ENCODE results near the gene PRKCB.
A peak's percentile ranks its signal among the peaks of the same experiment; 100 is the strongest.
"Not testable (repeated sequence)": the region's sequence is repeated elsewhere in the genome, so short reads cannot be mapped to it uniquely, and the experiment has no call there.

Gene PRKCB

DNA sequence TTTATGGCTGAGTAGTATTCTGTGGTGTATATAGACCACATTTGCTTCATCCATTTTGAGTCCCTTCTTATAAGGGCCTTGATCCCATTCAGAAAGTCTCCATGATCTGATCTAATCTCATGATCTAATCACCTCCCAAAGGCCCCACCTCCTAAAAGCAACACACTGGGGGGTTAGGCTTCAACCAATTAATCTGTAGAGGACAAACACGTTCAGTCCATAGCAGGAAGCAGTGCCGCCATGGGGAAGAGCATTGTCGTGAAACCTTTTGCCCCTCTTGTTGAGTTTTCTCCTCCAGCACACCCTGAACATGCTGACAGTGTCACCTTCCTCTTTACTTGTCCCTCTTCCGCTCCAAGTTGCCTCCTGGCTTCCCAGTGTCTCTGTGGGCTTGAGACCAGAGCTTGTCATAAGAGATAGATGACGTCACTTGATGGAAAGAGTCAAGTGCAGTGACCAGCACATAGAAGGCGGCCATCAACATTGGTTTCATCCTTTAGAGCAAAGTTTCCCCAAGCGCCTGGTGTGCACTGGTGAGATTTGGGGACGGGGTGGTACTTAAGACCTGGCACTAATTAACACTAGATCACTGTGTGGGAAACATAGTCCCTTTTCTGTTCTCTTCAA is 74.1 kb downstream of the PRKCB start:
- TF ChIP-seq POLR2A (IDR thresholded peaks at IDR 0.05; ENCODE audit: low read depth, low read length) (no peak), POLR2AphosphoS5 (IDR thresholded peaks at IDR 0.05; ENCODE audit: low read depth, low read length) (no peak), TAF1 (IDR thresholded peaks at IDR 0.05; ENCODE audit: borderline replicate concordance, low read depth, low read length) (no peak)
- FAIRE-seq = no peak
- DNase-seq (ENCODE audit: insufficient read length) = no peak

DNA sequence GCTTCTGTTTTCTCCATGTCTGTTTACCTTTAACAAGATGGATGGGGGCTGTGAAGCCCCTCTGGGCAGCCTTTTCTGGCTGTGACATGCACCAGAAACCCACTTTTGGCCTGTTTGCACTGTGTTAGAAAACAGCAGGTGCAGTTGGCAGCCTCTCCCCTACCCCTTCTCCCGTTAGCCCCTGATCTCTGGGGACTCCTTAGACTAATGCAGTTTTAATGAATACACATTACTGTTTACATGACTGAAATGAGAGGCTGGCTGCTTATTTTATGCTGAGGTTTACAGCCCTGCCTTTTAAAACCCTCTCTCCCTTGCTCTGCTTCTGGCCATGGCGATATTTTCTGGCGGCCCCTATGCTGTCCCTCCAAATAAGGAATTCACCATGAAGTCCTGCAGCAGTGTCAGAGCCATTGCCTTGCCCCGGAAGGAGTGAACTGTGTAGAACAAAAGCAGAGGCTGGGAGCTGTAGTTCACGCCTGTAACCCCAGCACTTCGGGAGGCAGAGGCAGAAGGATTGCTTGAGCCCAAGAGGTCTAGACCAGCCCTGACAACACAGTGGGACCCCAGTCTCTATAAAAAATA is 79.3 kb downstream of the PRKCB start:
- DNase-seq (ENCODE audit: insufficient read length) (no peak), FAIRE-seq (no peak)
- TF ChIP-seq TAF1 (IDR thresholded peaks at IDR 0.05; ENCODE audit: borderline replicate concordance, low read depth, low read length) (no peak), POLR2AphosphoS5 (IDR thresholded peaks at IDR 0.05; ENCODE audit: low read depth, low read length) (no peak), POLR2A (IDR thresholded peaks at IDR 0.05; ENCODE audit: low read depth, low read length) (no peak)

DNA sequence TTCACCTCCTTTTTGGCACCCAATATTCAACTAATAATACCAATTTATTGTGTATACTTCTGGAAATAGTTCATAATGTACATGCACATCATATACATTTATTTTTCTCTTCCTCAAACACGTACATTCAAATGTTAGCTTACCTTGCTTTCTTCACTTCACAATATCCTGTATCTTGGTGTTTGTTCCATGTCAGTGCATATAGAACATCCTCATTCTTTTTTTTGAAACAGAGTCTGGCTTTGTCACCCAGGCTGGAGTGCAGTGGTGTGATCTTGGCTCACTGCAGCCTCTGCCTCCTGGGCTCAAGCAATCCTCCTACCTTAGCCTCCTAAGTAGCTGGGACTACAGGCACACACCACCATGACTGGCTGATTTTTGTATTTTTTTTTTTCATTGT is 80.8 kb downstream of the PRKCB start:
- FAIRE-seq; DNase-seq (ENCODE audit: insufficient read length): not testable (repeated sequence)

DNA sequence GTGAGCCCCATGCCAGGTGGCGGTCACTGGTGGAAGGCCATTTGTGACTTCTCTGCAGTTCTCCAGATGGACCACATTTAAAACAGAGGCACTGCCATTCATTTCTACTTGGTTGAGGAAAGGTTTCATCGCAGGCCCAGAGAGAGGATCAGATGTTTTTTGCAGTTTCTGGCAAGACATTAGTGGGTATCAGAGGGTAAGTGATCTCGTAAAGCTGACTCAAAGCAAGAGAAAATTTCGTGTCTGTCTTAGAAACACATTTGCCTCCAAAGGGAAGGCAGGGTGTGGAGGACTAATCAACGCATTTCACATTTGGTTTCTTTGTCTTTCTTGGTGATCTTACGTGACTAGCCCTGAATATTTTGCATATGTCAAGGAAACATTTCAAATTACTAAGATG is 81.8 kb downstream of the PRKCB start:
- peak; percentile 24 for DNase-seq (ENCODE audit: insufficient read length)
- TF ChIP-seq TAF1 (IDR thresholded peaks at IDR 0.05; ENCODE audit: borderline replicate concordance, low read depth, low read length) = no peak
- no peak for TF ChIP-seq POLR2A (IDR thresholded peaks at IDR 0.05; ENCODE audit: low read depth, low read length)
- TF ChIP-seq POLR2AphosphoS5 (IDR thresholded peaks at IDR 0.05; ENCODE audit: low read depth, low read length) = no peak
- no peak for FAIRE-seq

DNA sequence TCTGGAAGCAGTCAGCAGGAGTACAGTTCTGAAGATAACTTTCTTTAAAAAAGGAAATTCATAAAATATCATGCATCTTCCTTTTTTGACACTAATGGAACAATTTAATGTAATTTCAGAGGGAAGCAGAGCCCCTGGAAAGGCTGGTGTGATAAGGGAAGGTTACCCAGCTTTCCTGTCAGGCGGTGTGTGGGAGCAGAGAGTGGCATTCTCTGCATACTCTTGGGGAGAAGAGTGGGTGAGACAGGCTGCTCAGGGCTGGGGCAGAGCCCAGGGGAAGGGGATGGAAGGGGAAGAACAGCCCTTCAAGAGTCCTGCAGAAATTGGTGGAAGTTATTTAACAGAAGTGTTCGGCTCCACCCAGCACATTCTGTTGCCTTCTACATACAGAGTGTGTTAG is 84.7 kb downstream of the PRKCB start:
- DNase-seq (ENCODE audit: insufficient read length) (no peak), FAIRE-seq (no peak)
- no peak for TF ChIP-seq POLR2AphosphoS5 (IDR thresholded peaks at IDR 0.05; ENCODE audit: low read depth, low read length)
- no peak for TF ChIP-seq POLR2A (IDR thresholded peaks at IDR 0.05; ENCODE audit: low read depth, low read length)

DNA sequence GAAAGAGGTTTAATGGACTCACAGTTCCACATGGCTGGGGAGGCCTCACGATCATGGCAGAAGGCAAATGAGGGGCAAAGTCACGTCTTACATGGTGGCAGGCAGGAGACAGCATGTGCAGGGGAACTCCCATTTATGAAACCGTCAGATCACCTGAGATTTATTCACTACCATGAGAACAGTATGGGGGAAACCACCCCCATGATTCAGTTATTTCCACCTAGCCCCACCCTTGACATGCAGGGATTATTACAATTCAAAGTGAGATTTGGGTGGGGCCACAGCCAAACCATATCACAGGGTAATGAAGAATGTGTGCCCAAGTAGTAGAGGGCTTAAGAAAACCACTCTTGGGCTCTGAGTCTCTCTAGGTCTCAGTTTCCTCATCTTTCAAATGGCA is 85.1 kb downstream of the PRKCB start:
- no peak for TF ChIP-seq POLR2A (IDR thresholded peaks at IDR 0.05; ENCODE audit: low read depth, low read length)
- no peak for TF ChIP-seq POLR2AphosphoS5 (IDR thresholded peaks at IDR 0.05; ENCODE audit: low read depth, low read length)
- no peak for TF ChIP-seq TAF1 (IDR thresholded peaks at IDR 0.05; ENCODE audit: borderline replicate concordance, low read depth, low read length)
- FAIRE-seq (peak; percentile 33), DNase-seq (ENCODE audit: insufficient read length) (no peak)

DNA sequence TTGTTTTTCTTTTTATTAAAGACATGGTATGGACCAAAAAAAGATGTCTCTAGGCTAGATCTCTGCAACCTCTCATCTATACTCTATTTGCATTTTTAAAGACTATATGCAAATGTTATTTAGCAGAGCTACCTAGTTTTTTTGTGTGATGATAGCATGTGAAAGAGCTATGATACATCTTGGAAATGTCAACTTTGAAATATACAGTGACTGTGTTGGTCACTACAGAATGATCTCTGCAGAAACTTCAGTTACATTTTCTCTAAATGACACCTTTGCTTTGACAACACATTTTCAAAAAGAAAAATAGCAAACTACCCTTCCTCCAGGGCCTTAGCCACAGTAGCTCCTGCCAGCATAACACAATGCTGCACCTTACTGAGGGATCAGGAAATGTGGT is 86.6 kb downstream of the PRKCB start:
- TF ChIP-seq POLR2AphosphoS5 (IDR thresholded peaks at IDR 0.05; ENCODE audit: low read depth, low read length) = no peak
- no peak for TF ChIP-seq TAF1 (IDR thresholded peaks at IDR 0.05; ENCODE audit: borderline replicate concordance, low read depth, low read length)
- TF ChIP-seq POLR2A (IDR thresholded peaks at IDR 0.05; ENCODE audit: low read depth, low read length) = no peak

DNA sequence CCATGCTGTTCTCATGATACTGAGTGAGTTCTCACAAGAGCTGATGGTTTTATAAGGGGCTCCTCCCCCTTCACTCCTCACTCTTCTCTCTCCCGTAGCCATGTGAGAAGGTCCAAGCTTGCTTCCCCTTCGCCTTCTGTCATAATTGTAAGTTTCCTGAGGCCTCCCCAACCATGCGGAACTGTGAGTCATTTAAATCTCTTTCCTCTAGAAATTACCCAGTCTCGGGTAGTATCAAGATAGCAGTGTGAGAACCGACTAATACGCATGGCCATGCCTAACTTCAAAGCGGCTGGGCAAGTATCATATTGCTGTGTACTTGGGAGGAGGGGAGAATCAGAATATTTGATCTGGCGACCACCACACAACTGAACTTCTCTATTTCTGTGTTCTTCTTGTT is 88.3 kb downstream of the PRKCB start:
- peak; percentile 89 for FAIRE-seq
- no peak for TF ChIP-seq POLR2AphosphoS5 (IDR thresholded peaks at IDR 0.05; ENCODE audit: low read depth, low read length)
- no peak for TF ChIP-seq POLR2A (IDR thresholded peaks at IDR 0.05; ENCODE audit: low read depth, low read length)
- no peak for TF ChIP-seq TAF1 (IDR thresholded peaks at IDR 0.05; ENCODE audit: borderline replicate concordance, low read depth, low read length)
- no peak for DNase-seq (ENCODE audit: insufficient read length)

More for the DNA sequence above, 86.6 kb downstream of the PRKCB start:
- DNase-seq (ENCODE audit: insufficient read length) (no peak), FAIRE-seq (peak; percentile 85)

DNA sequence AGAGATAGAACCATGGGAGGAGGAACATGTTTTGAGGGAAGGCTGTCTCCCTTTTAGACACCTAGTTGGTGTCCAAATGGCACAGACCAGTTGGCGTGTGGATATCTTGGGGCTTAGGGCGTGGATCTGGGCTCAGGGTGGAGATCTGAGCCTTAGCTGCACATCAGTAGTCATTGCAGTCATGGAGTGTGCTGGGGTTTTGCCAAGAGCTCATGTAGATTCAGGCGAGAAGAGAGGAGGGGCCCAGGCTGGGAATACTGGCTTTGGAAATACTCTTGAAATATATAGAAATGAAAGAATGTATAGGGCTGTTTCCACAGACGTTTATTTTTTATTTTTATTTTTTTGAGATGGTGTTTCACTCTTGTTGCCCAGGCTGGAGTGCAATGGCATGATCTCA is 92.0 kb downstream of the PRKCB start:
- TF ChIP-seq POLR2AphosphoS5 (IDR thresholded peaks at IDR 0.05; ENCODE audit: low read depth, low read length) = no peak
- FAIRE-seq (no peak), DNase-seq (ENCODE audit: insufficient read length) (no peak)

DNA sequence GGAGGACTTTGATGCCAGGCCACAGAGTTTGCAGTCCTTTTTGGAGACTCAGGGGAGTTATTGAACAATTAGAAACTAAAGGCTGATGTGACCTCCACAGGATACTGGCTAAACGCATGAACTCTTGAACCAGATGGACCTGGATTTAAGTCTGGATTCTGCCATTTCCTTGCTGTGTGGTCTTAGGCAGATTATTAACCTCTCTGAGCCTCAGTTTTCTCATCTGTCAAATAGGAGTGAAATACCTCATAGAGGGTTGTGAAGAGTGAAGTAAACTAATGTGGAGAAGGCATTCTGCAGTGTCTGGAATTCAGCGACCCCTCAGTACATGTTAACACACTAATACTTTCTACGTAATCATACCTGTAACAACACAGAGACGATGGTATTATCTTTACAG is 93.5 kb downstream of the PRKCB start:
- DNase-seq (ENCODE audit: insufficient read length) = no peak
- no peak for TF ChIP-seq POLR2AphosphoS5 (IDR thresholded peaks at IDR 0.05; ENCODE audit: low read depth, low read length)
- no peak for TF ChIP-seq TAF1 (IDR thresholded peaks at IDR 0.05; ENCODE audit: borderline replicate concordance, low read depth, low read length)
- TF ChIP-seq POLR2A (IDR thresholded peaks at IDR 0.05; ENCODE audit: low read depth, low read length) = no peak
- no peak for FAIRE-seq

DNA sequence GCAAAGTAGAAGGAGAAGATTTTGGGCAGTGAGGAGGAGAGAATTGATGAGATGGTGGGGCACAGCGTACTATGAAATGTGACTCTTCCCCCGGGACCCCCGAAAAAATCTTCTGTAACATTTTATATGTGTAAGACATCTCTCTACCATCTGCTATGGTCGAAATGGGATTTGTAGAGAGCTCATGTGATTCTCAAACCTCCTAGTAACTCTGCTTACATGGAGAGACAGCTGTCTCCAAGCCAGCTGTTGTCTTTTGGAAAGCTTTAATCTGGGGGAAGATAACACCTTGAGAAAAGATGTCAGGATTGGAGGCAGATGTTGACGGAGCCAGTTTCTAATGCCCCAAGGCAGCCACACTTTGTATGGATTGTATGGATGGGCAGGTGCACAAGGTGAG is 94.1 kb downstream of the PRKCB start:
- TF ChIP-seq TAF1 (IDR thresholded peaks at IDR 0.05; ENCODE audit: borderline replicate concordance, low read depth, low read length) (no peak), POLR2A (IDR thresholded peaks at IDR 0.05; ENCODE audit: low read depth, low read length) (no peak), POLR2AphosphoS5 (IDR thresholded peaks at IDR 0.05; ENCODE audit: low read depth, low read length) (no peak)
- no peak for FAIRE-seq
- DNase-seq (ENCODE audit: insufficient read length) = no peak

DNA sequence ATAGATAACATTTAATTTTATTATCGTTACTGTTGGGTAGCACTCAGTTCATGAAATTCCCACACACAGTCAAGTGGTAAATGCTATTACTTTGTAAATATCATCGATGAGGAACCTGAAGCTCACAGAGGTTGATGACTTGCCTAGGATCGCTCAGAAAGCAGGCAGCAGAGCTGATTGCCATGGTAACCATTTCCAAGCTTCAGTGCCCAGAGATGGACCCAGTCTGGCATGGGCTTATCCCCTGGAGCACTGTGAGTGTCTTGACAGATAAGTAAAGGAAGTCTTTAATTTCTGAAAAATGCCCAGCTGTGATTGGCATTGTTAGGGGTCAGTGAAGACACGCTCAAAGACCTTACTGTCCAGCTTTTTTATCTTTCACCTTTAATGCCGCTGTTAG is 95.0 kb downstream of the PRKCB start:
- FAIRE-seq (no peak), DNase-seq (ENCODE audit: insufficient read length) (no peak)
- no peak for TF ChIP-seq POLR2AphosphoS5 (IDR thresholded peaks at IDR 0.05; ENCODE audit: low read depth, low read length)
- no peak for TF ChIP-seq POLR2A (IDR thresholded peaks at IDR 0.05; ENCODE audit: low read depth, low read length)
- TF ChIP-seq TAF1 (IDR thresholded peaks at IDR 0.05; ENCODE audit: borderline replicate concordance, low read depth, low read length) = no peak

DNA sequence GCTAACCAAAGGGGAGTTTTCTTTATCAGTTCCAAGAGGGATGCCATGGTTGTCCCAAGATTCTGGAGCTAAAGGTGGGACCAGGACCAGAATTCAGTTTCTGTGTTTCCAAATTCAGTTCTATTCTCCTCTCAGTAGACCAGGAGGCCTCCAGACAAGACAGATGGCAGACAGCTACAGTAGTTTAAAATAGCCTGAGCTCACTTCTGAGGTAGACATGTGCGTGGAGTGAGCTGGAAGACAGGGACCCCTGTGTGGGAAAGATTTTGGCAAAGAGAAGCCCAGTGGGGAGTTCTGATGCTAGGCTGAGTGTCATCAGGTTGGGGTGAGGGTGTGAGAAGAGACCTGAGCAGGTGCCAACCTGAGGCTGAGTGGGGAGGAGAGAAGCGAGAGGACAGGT is 95.4 kb downstream of the PRKCB start:
- DNase-seq (ENCODE audit: insufficient read length) = no peak
- no peak for FAIRE-seq
- TF ChIP-seq TAF1 (IDR thresholded peaks at IDR 0.05; ENCODE audit: borderline replicate concordance, low read depth, low read length) (no peak), POLR2A (IDR thresholded peaks at IDR 0.05; ENCODE audit: low read depth, low read length) (no peak), POLR2AphosphoS5 (IDR thresholded peaks at IDR 0.05; ENCODE audit: low read depth, low read length) (no peak)

DNA sequence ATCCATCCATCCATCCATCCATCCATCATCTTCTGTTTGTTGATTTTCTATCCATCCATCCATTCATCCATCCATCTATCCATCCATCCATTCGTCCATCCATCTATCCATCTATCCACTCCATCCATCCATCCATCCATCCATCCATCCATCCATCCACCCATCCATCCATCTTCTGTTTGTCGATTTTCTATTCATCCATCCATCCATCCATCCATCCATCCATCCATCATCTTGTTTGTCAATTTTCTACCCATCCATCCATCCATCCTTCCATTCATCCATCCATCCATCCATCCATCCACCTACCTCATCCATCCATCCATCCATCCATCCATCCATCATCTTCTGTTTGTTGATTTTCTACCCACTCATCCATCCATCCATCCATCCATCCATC is 97.9 kb downstream of the PRKCB start:
- peak; percentile 5 for FAIRE-seq

More for the DNA sequence above, 97.9 kb downstream of the PRKCB start:
- DNase-seq (ENCODE audit: insufficient read length) = not testable (repeated sequence)
